Measurements from ENCODE around the gene GALNT1.

GALNT1 gene

DNA sequence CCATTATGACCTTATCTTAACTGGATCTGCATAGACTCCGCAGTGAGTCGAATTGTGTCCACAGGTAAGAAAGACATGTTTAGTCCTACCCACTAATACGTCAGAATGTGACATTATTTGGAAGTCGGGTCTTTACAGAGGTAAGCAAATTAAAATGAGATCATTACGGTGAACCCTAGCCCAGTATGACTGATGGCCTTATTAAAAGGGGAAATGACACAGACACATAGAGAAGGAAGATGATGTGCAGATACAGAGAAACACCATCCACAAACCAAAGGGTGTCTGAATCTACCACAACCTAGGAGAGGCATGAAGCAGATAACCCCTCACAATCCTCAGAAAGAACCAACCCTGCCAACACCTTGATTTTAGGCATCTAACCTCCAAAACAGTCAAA lies 135.6 kb downstream of the GALNT1 start:
- DNase-seq (ENCODE audit: low read depth), result no peak

DNA sequence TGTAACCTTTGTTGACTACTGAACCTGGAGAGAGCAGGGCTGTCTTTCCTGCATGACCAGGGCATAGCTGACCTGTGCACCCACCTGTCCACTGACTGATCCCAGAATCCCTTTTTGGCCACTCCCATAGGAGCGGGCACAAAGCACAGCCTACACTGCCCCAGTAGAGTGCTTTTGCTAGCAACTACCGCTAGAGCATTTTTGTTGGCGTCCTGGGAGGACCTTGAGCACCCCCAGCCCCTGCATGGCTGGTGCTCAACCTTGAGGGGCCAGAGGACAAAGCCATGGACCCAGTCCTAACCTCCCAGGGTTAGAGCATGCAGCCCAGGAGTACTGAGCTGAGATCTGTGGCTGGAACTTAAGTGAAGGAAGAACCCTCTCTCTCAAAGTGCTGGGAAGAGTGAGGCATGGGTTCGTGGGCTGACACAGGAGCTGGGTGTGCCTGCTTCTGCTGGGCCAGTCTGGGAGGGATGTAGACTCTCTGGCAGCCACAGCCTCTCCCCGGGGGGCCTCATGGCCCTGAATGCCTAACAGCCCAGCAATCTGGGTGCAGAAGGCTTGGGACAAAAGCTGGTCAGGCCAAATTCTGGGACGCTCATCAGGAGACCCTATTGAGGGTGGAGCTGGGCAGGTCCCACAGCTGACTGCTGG lies 140.0 kb downstream of the GALNT1 start:
- DNase-seq (ENCODE audit: low read depth), result no peak

DNA sequence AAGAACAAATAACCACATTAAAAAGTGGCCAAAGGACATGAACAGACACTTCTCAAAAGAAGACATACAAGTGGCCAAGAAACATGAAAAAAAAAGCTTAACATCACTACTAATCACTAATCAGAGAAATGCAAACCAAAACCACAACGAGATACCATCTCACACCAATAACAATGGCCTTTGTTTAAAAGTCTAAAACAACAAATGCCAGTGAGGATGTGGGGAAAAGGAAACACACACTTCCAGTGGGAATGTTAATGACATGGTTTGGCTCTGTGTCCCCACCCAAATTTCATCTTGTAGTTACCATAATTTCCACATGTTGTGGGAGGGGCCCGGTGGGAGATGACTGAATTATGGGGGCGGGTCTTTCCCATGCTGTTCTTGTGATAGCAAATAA lies 147.1 kb downstream of the GALNT1 start:
- DNase-seq (ENCODE audit: low read depth), result no peak

DNA sequence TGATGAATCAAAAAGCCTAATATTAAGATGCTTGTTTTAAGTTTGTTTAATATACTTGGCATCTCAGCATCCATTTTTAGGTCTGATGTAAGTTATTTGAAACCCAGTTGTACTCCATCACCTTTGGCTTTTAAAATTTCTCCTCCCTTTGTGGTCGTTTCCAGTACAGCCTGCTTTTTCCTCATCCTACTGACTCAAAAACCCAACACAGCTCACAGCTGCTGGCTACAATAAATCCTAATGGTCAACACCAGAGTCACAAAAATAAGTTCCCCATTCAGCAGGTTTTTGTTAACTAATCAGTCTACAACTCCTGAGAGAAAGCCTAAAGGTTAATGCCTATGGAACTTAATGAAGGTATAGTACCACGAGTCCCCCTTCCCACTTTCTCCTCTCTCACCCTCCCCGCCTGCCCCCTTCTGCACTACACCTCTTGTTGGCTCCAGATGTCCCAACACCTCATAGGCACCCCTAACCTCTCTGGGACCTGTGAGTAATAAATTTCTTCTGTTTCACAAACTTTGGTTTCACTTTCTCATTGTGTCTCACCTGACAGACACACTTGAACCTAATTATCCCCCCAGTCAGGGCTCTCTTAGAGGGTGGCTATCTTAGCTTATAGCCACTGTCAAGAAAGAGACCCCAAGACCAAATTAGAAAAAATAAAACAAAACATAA lies 148.6 kb downstream of the GALNT1 start:
- no peak for DNase-seq (ENCODE audit: low read depth)

DNA sequence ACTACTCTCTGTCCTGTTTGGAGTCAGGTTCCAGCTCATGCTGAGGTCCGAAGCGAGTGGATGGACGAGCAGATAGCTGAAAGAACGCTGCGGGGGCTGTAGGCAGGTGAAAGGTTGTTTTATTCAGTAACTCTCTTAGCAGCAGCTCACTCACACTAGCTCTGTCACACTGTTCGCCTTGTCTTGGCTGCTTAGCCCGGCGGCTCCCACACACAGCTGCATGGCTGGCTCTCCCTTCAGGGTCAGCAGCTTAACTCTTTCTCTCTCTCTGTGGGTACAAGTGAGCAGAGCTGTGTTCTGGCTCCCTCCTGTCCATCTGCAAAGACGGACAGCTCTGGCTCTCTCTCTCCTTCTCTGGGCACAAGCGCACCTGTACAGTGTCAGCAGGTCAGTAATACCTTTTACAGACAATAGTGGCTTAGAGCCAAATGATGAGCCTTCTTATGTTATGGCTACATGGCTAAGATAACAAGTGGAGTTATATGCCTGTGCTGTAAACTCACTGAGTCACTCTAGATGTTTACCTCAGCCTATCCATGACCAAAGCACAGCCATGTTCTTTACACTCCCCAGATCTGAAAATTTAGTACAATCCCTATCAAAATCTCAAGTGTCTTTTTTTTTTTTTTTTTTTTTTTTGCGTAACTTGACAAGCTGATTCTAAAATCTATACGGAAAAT lies 149.3 kb downstream of the GALNT1 start:
- DNase-seq (ENCODE audit: low read depth), result no peak

- DNase-seq (ENCODE audit: low read depth), result no peak
These were observed 150.2 kb downstream of the GALNT1 start for GRCh38 chr18:35731701-35732100.

GRCh38 chr18:35732162-35732561 lies 150.6 kb downstream of the GALNT1 start:
- no peak for DNase-seq (ENCODE audit: low read depth)

DNA sequence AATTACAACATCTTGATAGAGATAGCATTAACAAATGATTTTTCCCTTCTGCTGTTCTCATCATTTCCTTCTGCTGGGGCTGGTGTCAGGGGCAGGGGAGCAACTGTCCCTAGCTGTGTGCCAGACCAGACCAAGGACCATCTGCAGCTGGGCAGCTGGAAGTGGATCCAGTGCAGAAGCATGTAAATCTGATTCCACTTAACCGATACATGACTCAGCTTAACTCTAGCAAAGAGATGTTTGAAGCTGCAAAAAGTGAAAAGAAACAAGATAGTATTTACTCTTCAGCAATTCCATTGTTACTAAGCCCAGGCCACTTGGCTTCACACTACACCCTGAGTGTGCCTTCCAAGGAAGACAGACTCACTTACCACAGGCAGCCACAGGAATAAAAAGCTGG lies 151.1 kb downstream of the GALNT1 start:
- no peak for DNase-seq (ENCODE audit: low read depth)

GRCh38 chr18:35733408-35733807 lies 151.9 kb downstream of the GALNT1 start:
- DNase-seq (ENCODE audit: low read depth), result no peak

DNA sequence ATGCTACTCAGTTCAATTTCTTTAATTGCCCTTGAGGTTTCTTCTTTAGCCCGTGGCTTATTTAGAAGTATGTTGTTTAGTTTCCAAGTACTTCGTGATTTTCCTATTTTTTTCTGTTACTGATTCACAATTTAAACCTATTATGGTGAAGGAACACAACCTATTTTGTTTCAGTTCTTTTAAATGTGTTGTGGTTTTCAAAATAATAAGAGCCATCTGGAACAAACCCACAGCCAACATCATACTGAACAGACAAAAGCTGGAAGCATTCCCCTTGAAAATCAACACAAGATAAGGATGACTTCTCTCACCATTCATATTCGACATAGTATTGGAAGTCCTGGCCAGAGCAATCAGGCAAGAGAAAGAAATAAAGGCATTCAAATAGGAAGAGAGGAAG lies 155.2 kb downstream of the GALNT1 start:
- no peak for DNase-seq (ENCODE audit: low read depth)

DNA sequence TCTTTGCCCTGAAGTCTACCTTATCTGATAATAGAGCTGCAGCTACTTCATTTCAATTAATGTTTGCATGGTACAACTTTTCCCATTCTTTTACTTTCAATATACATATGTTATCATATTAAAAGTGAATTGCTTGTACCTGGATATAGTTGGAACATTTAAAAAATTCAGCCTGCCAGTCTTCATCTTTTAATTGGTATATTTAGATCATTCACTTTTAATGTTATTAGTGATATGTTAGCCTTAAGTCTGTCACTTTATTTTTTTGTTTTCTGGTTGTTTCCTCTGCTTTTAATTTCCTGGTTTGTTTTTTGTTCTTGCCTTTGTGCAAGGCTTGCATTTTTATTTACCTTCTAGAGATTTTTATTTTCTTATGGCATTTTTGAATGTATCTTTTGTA lies 158.2 kb downstream of the GALNT1 start:
- no peak for DNase-seq (ENCODE audit: low read depth)

DNA sequence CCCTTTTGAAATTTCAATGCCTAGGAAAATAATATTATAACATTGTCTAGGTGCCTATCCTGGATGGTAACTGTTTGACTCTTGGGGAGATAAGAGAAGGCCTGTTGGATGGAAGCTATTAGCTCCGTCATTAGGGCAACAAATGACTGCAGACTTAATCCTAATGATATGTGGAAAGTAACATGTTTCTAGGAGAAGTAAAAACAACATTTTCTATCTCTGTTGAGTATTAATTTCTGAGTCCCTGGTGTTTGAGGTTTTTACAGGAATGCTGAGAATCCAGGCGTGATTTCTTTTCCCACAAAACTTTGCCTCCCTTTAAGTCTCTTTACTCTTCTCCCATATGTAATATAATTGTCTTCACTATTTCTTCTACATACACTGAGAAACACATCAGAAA lies 159.1 kb downstream of the GALNT1 start:
- DNase-seq (ENCODE audit: low read depth), result no peak

- no peak for DNase-seq (ENCODE audit: low read depth)
These were observed 162.4 kb downstream of the GALNT1 start for GRCh38 chr18:35743916-35744315.

DNA sequence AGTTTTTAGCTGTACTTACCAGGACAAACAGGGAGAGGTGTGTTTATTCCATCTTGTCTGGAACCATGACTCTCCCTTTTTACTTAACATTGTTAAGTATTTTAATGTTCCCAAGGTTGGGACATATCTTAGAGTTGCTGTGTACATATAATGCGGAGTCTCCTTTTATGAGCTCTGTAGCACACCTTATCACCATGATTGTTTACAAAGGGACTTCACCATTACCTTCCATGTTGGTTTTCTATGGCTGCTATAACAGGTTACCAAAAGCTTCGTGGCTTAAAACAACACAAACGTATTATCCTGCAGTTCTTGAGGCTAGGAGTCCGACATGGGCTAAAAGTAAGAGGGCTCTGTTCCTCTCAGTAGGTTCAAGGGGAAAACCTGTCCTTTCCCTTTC lies 164.3 kb downstream of the GALNT1 start:
- DNase-seq (ENCODE audit: low read depth), result no peak

- no peak for DNase-seq (ENCODE audit: low read depth)
These were observed 165.3 kb downstream of the GALNT1 start for GRCh38 chr18:35746826-35747339.

DNA sequence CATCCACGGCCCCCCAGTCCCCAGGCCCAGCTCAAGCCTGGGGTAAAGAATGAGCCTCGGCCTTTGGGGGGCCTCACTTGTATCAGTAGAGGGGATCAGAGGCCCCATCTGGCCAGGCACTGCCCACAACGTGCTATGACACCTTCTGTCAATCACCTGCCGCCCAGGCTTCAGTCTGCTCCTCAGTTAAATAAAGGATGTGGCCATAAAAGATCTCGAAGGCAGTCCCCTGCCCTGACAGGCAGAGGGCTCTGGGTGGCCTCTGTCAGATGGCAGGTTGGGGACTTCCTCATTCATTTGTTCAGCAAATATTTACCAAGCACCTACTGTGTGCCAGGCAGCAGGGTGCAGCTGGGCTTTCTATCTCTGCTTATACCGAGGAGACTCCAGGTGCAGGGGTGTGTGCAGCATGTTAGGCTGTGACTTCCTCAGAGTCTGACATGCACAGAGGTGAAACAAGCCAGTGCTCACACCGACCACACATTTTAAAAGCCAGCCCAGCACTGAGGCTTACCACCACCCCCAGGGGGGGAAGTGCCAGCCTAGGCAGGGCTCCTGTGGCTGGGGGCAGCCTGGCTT lies 166.4 kb downstream of the GALNT1 start:
- DNase-seq (ENCODE audit: low read depth), result no peak

DNA sequence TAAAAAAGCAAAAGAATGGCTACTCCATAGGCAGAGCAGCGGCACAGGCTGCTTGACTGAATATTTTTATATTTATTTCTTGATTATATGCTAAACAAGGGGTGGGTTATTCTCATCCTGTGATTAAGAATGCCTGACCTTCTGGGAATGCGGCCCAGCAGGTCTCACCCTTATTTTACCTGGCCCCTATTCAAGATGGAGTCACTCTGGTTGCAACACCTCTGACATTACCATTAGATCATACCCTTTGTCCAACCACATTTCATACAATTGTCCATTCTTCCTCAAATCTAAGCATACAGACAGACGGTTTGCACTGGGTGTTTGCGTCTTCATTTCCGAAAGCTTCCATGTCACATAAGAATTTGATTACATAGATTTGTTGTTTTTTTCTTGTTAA lies 168.2 kb downstream of the GALNT1 start:
- no peak for DNase-seq (ENCODE audit: low read depth)

- no peak for DNase-seq (ENCODE audit: low read depth)
These were observed 169.4 kb downstream of the GALNT1 start for GRCh38 chr18:35750929-35751328.

GRCh38 chr18:35753306-35753910 lies 171.9 kb downstream of the GALNT1 start:
- DNase-seq (ENCODE audit: low read depth), result no peak

- DNase-seq (ENCODE audit: low read depth), result no peak
These were observed 172.9 kb downstream of the GALNT1 start for GRCh38 chr18:35754464-35754863.

- no peak for DNase-seq (ENCODE audit: low read depth)
These were observed 173.8 kb downstream of the GALNT1 start for GRCh38 chr18:35755369-35755768.

DNA sequence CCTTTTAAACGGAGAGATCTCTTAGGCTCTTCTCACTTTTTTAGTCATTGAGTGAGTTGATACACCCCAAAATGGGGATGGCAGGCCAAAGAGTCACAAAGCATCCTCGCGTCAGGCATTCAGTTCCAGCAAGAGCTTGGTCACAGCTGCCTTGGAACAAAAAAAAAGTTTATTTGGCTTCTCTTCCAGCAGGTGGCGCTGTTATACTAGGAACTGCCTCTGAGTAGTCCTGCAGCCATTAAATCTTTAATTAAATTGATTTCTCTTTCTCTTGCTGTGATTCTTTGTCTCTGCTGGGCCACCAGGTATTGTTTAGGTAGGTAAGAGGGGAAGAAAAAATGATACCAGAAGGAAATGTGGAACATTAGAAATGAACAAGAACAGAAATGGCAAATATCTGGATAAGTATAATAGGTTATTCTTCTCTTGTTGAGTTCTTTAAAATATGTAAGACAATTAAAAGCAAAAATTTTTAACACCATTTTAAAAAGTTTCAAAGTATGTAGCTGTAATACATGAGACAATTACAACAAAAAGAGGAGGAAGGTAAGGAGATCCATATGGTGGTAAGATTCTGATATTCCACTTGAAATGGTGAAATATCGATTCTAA lies 175.1 kb downstream of the GALNT1 start:
- peak; percentile 25 for DNase-seq (ENCODE audit: low read depth)

All from stimulated activated CD4-positive, alpha-beta T cell treated with anti-CD3 and anti-CD28 coated beads, Interleukin-2, amount 100 ng/mL, for 4 hours (primary cell).